Ishikawa (cell line): ENCODE data around the gene RAPGEF2.

Experiments
- CEBPB ChIP-seq: IDR thresholded peaks from 2 replicates; pipeline ENCODE4 v1.6.1; 2012
- CREB1 ChIP-seq: IDR thresholded peaks from 2 replicates; pipeline ENCODE4 v1.6.1; 2012; ENCODE audit warnings: low read depth
- EGR1 ChIP-seq: IDR thresholded peaks from 2 replicates; pipeline ENCODE4 v1.6.1; 2012
- EP300 ChIP-seq: IDR thresholded peaks from 2 replicates; pipeline ENCODE4 v1.6.1; 2012; ENCODE audit warnings: borderline replicate concordance
- FOXM1 ChIP-seq: IDR thresholded peaks from 2 replicates; pipeline ENCODE4 v1.6.1; 2012; ENCODE audit warnings: low read depth, borderline replicate concordance
- NFIC ChIP-seq: IDR thresholded peaks from 2 replicates; pipeline ENCODE4 v1.6.1; 2012
- TAF1 ChIP-seq: IDR thresholded peaks from 2 replicates; pipeline ENCODE4 v1.6.1; 2012; ENCODE audit warnings: low read depth, mild to moderate bottlenecking
- TCF12 ChIP-seq: IDR thresholded peaks from 2 replicates; pipeline ENCODE4 v1.6.1; 2012; ENCODE audit warnings: low read depth
- TEAD4 ChIP-seq: IDR thresholded peaks from 2 replicates; pipeline ENCODE4 v1.6.1; 2012
- YY1 ChIP-seq: IDR thresholded peaks from 2 replicates; pipeline ENCODE4 v1.6.1; 2012; ENCODE audit warnings: low read depth
- ZBTB7A ChIP-seq: IDR thresholded peaks from 2 replicates; pipeline ENCODE4 v1.6.1; 2012; ENCODE audit warnings: low read depth
- TF ChIP-seq, protein P1 (sequence below): IDR thresholded peaks from 2 replicates; pipeline ENCODE4 v1.6.1; 2012; ENCODE audit warnings: low read depth, mild to moderate bottlenecking
- TF ChIP-seq, protein P2 (sequence below): IDR thresholded peaks from 2 replicates; pipeline ENCODE4 v1.6.1; 2012

DNA sequence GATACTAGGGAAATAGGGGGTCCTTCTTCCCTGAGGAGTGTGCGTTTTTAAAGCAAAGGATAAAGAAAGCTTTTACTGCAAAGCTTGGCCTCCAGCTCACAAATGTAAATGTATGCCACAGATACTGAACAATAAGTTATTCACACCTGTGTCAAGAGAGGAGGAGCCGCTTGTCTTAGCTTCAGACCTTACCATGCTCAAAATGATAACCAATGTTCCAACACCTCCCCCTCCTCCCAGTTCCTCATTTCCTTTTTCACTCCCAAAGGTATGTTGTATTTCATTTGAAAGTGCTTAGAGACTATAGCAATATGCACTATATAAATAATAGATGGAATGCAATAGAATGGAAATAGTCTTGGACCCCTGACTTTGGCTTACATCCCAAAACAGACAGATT, 47.0 kb upstream of the RAPGEF2 start:
- TF ChIP-seq CREB1, result no peak
- TF ChIP-seq, protein P1, sequence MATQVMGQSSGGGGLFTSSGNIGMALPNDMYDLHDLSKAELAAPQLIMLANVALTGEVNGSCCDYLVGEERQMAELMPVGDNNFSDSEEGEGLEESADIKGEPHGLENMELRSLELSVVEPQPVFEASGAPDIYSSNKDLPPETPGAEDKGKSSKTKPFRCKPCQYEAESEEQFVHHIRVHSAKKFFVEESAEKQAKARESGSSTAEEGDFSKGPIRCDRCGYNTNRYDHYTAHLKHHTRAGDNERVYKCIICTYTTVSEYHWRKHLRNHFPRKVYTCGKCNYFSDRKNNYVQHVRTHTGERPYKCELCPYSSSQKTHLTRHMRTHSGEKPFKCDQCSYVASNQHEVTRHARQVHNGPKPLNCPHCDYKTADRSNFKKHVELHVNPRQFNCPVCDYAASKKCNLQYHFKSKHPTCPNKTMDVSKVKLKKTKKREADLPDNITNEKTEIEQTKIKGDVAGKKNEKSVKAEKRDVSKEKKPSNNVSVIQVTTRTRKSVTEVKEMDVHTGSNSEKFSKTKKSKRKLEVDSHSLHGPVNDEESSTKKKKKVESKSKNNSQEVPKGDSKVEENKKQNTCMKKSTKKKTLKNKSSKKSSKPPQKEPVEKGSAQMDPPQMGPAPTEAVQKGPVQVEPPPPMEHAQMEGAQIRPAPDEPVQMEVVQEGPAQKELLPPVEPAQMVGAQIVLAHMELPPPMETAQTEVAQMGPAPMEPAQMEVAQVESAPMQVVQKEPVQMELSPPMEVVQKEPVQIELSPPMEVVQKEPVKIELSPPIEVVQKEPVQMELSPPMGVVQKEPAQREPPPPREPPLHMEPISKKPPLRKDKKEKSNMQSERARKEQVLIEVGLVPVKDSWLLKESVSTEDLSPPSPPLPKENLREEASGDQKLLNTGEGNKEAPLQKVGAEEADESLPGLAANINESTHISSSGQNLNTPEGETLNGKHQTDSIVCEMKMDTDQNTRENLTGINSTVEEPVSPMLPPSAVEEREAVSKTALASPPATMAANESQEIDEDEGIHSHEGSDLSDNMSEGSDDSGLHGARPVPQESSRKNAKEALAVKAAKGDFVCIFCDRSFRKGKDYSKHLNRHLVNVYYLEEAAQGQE, result no peak
- TF ChIP-seq, protein P2, sequence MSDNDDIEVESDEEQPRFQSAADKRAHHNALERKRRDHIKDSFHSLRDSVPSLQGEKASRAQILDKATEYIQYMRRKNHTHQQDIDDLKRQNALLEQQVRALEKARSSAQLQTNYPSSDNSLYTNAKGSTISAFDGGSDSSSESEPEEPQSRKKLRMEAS, result no peak
- TF ChIP-seq EP300, result no peak
- no peak for TF ChIP-seq TAF1
- TF ChIP-seq TCF12, result no peak
- no peak for TF ChIP-seq ZBTB7A
- TF ChIP-seq CEBPB, result no peak
- TF ChIP-seq TEAD4, result no peak
- TF ChIP-seq YY1, result no peak
- TF ChIP-seq EGR1, result no peak
- TF ChIP-seq NFIC, result no peak
- TF ChIP-seq FOXM1, result no peak
